Liver (tissue), 9 donors: ENCODE measurements around the gene SLC16A6. TPM values are rescaled to one million over a fixed set of nuclear protein-coding genes. Genes with fewer than 3 reads are reported as not detected.

Experiments used
- DNase-seq: peaks from one replicate; pipeline ENCODE4 v3.0.0-alpha.2; 2017; ENCODE audit warnings: low spot score
- H3K27ac ChIP-seq, 2 donors: one replicate each; pipeline ENCODE4 v1.7.0; 2013; ENCODE audit warnings: inconsistent platforms in 2 of 2, low read length in 2 of 2, control low read depth in 1 of 2, low read depth in 1 of 2, mild to moderate bottlenecking in 1 of 2
- H3K27me3 ChIP-seq, 4 donors: one replicate each; pipeline versions ENCODE4 v1.6.1 to v1.7.0; 2013; ENCODE audit warnings: low read length in 3 of 4, inconsistent platforms in 1 of 4, mild to moderate bottlenecking in 1 of 4, moderate library complexity in 1 of 4; ENCODE audit not compliant: control insufficient read depth in 4 of 4, insufficient read depth in 4 of 4
- H3K36me3 ChIP-seq, 4 donors: one replicate each; pipeline versions ENCODE4 v1.6.1 to v1.7.0; 2013; ENCODE audit warnings: low read length in 3 of 4, mild to moderate bottlenecking in 3 of 4, low read depth in 1 of 4, moderate library complexity in 1 of 4; ENCODE audit not compliant: control insufficient read depth in 4 of 4, insufficient read depth in 3 of 4
- H3K4me1 ChIP-seq, 4 donors: one replicate each; pipeline versions ENCODE4 v1.6.1 to v1.7.0; 2013; ENCODE audit warnings: low read length in 3 of 4, mild to moderate bottlenecking in 3 of 4, moderate library complexity in 1 of 4; ENCODE audit not compliant: control insufficient read depth in 4 of 4, insufficient read depth in 4 of 4
- H3K4me3 ChIP-seq, 3 donors: one replicate each; pipeline versions ENCODE4 v1.6.1 to v1.7.0; 2013; ENCODE audit warnings: low read length in 3 of 3, control low read depth in 1 of 3, low read depth in 1 of 3, mild to moderate bottlenecking in 1 of 3
- H3K9ac ChIP-seq, 2 donors: one replicate each; pipeline ENCODE4 v1.7.0; 2013; ENCODE audit warnings: low read length in 2 of 2, mild to moderate bottlenecking in 2 of 2, moderate library complexity in 2 of 2, control low read depth in 1 of 2, low read depth in 1 of 2
- H3K9me3 ChIP-seq, 4 donors: one replicate each; pipeline versions ENCODE4 v1.6.1 to v1.7.0; 2013; ENCODE audit warnings: low read length in 3 of 4; ENCODE audit not compliant: control insufficient read depth in 4 of 4
- ATF3 ChIP-seq: IDR thresholded peaks from 2 replicates; pipeline ENCODE4 v1.6.1; 2016; ENCODE audit warnings: antibody characterized with exemption
- CTCF ChIP-seq: fragments of 150-350 bp; IDR thresholded peaks from 2 replicates; pipeline ENCODE4 v1.5.1; 2017; ENCODE audit warnings: improper control_type of control experiment, low read depth, low read length; ENCODE audit not compliant: missing input control
- EGR1 ChIP-seq, 2 donors: IDR thresholded peaks; 2 replicates each; pipeline ENCODE4 v1.6.1; 2016 to 2018; ENCODE audit warnings: antibody characterized with exemption in 2 of 2, low read depth in 2 of 2
- FOXA1 ChIP-seq: IDR thresholded peaks from 2 replicates; pipeline ENCODE4 v1.6.1; 2016; ENCODE audit warnings: antibody characterized with exemption
- FOXA2 ChIP-seq: IDR thresholded peaks from 2 replicates; pipeline ENCODE4 v1.6.1; 2016; ENCODE audit warnings: antibody characterized with exemption
- GABPA ChIP-seq, 2 donors: IDR thresholded peaks in 1 of 2; conservative IDR thresholded peaks in 1 of 2; 2 replicates each; pipeline ENCODE4 v1.6.1; 2016; ENCODE audit warnings: antibody characterized with exemption in 2 of 2, mild to moderate bottlenecking in 1 of 2, moderate library complexity in 1 of 2
- HNF4A ChIP-seq, 2 donors: conservative IDR thresholded peaks; 2 replicates each; pipeline ENCODE4 v1.6.1; 2016; ENCODE audit warnings: antibody characterized with exemption in 2 of 2, mild to moderate bottlenecking in 2 of 2
- HNF4G ChIP-seq: IDR thresholded peaks from 2 replicates; pipeline ENCODE4 v1.6.1; 2016; ENCODE audit warnings: antibody characterized with exemption
- JUND ChIP-seq, 2 donors: IDR thresholded peaks; 2 replicates each; pipeline ENCODE4 v1.6.1; 2016; ENCODE audit warnings: antibody characterized with exemption in 2 of 2
- NR2F2 ChIP-seq: IDR thresholded peaks from 2 replicates; pipeline ENCODE4 v1.6.1; 2016; ENCODE audit warnings: antibody characterized with exemption
- RAD21 ChIP-seq, 2 donors: IDR thresholded peaks; 2 replicates each; pipeline ENCODE4 v1.6.1; 2016; ENCODE audit warnings: antibody characterized with exemption in 2 of 2, mild to moderate bottlenecking in 2 of 2
- REST ChIP-seq: IDR thresholded peaks from 2 replicates; pipeline ENCODE4 v1.6.1; 2016; ENCODE audit warnings: antibody characterized with exemption, mild to moderate bottlenecking
- RXRA ChIP-seq, 2 donors: IDR thresholded peaks; 2 replicates each; pipeline ENCODE4 v1.6.1; 2017 to 2018; ENCODE audit warnings: antibody characterized with exemption in 2 of 2, mild to moderate bottlenecking in 1 of 2
- SP1 ChIP-seq: IDR thresholded peaks from 2 replicates; pipeline ENCODE4 v1.6.1; 2018; ENCODE audit warnings: antibody characterized with exemption, mild to moderate bottlenecking
- TAF1 ChIP-seq: conservative IDR thresholded peaks from 2 replicates; pipeline ENCODE4 v1.6.1; 2016; ENCODE audit warnings: antibody characterized with exemption, mild to moderate bottlenecking
- YY1 ChIP-seq: IDR thresholded peaks from 2 replicates; pipeline ENCODE4 v1.6.1; 2016; ENCODE audit warnings: antibody characterized with exemption, mild to moderate bottlenecking
- ZBTB33 ChIP-seq: IDR thresholded peaks from 2 replicates; pipeline ENCODE4 v1.6.1; 2016; ENCODE audit warnings: antibody characterized with exemption
- WGBS: extraction: QIAGEN DNeasy Blood & Tissue Kit; methylation state at CpG from one replicate; pipeline ENCODE4 v1.1.7; 2013; 5-methylcytosine and 5-hydroxymethylcytosine counted together
- polyA plus RNA-seq, 2 donors: library from polyadenylated mRNA; stranded (reverse) in 1 of 2; unstranded in 1 of 2; fragments of 200-250 nt in 1 of 2; fragments of >200 nt in 1 of 2; fragmentation: Nextera tagmentation in 1 of 2; extraction: Ambion mirVana in 1 of 2; gene quantifications; one replicate each; pipeline versions ENCODE4 v1.2.1 to v1.2.3, GENCODE V29; 2013 to 2015
- total RNA-seq, 2 donors: library from RNA; depleted of rRNA; stranded (reverse); fragments of >200 nt; gene quantifications; one replicate each; pipeline ENCODE4 v1.2.3, GENCODE V29; 2014
- TF ChIP-seq, protein P1 (sequence below): IDR thresholded peaks from 2 replicates; pipeline ENCODE4 v1.6.1; 2016; ENCODE audit warnings: antibody characterized with exemption
- donor health status: healthy.
- donor health status: healthy.
- donor health status: healthy.
- donor health status: healthy.
- donor health status: healthy.

The SLC16A6 gene
- total and polyA plus RNA-seq, 4 donors, result 0.11 to 0.92 (median 0.59) TPM

DNA sequence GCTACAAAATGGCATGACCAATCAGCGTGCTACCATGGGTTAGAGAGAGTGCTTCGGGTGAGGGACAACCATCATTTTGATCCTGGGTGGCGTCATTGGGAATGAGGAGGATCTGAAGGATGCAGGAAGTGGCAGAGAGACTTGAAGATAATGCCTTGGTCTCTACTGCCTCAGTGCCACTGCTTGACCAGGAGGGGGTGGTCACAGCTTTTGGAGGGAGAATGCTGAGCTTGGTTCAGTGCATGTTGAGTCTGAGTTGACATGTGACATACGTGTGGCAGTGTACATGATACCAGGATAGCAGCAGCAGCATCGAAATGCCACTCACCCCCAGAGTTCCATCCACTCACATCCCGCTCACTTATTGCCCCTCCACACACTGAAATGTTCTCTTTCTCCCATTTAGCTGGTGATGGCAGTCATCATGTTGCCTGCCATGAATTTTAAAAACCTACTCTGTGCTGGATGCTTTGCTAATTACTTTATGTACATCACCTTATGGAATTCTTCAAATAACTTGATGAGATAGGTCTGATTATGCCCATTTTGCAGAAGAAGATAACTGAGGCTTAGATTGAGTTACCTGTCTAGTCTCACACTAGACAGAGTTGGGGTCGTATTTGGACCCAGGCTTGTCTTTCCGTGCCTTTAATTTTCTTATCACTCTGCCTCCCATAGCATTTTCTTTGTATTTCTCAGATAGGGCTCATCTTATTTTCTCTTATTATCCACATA, 37.1 kb upstream of the SLC16A6 start:
- Histone ChIP-seq H3K27me3 (no peaks in the 10 kb centered on the region), H3K4me1 (no peaks in the 10 kb centered on the region), H3K27ac (no peak overlapping the region), H3K36me3 (no peaks in the 10 kb centered on the region), H3K9ac (no peak overlapping the region), H3K9me3 (peaks cover 0 to 2% (median under 1%) of the 10 kb centered on the region in 4 donors), H3K4me3 (no peak overlapping the region)
- no peak for TF ChIP-seq FOXA2
- TF ChIP-seq FOXA1, result no peak
- TF ChIP-seq GABPA (IDR thresholded peaks at IDR 0.05 in 1 of 2, conservative IDR thresholded peaks at IDR 0.05 in 1 of 2), result no peak
- TF ChIP-seq TAF1, result no peak
- no peak for TF ChIP-seq YY1
- no peak for TF ChIP-seq NR2F2
- TF ChIP-seq RAD21 (IDR thresholded peaks at IDR 0.05), result peak in 1 of 2 donors; percentile 45
- DNase-seq, result no peak
- 94% methylated on average over 8 of the region's 8 CpGs for WGBS

DNA sequence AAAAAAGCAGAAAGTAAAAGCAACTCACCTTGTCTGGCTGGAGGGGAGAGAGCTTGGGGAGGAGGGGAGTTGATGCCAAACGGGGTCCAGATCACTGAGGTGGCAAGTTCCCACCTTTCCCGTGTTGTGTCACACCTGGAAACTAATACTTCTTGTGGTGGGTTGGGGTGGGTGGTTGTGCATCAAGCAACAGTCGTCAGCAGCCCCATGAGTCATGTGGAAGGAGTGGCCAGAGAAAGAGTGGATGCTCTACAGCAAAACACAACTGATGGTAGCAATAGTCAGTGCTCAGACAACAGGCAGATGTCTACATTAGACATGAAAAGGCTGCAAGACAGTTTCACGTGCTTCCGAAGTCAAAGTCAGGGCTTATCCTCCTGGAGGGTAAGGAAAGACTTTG, 35.8 kb upstream of the SLC16A6 start:
- Histone ChIP-seq H3K4me3 (no peak overlapping the region), H3K27ac (no peak overlapping the region), H3K27me3 (no peaks in the 10 kb centered on the region), H3K9ac (no peak overlapping the region), H3K4me1 (no peaks in the 10 kb centered on the region), H3K9me3 (peaks cover 0 to 2% (median 0%) of the 10 kb centered on the region in 4 donors), H3K36me3 (no peaks in the 10 kb centered on the region)
- no peak for TF ChIP-seq ZBTB33
- no peak for TF ChIP-seq JUND (IDR thresholded peaks at IDR 0.05)
- TF ChIP-seq CTCF, result no peak
- no peak for TF ChIP-seq SP1
- TF ChIP-seq REST, result no peak
- no peak for TF ChIP-seq NR2F2
- no peak for TF ChIP-seq EGR1 (IDR thresholded peaks at IDR 0.05; ENCODE audit: low read depth in 2 of 2)
- TF ChIP-seq RAD21 (IDR thresholded peaks at IDR 0.05), result no peak
- TF ChIP-seq YY1, result no peak
- no peak for TF ChIP-seq GABPA (IDR thresholded peaks at IDR 0.05 in 1 of 2, conservative IDR thresholded peaks at IDR 0.05 in 1 of 2)
- no peak for TF ChIP-seq RXRA (IDR thresholded peaks at IDR 0.05)
- TF ChIP-seq HNF4G, result no peak
- TF ChIP-seq TAF1, result no peak
- no peak for TF ChIP-seq ATF3
- TF ChIP-seq HNF4A (conservative IDR thresholded peaks at IDR 0.05), result no peak
- no peak for TF ChIP-seq FOXA1
- TF ChIP-seq, protein P1, sequence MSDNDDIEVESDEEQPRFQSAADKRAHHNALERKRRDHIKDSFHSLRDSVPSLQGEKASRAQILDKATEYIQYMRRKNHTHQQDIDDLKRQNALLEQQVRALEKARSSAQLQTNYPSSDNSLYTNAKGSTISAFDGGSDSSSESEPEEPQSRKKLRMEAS, result no peak
- no peak for TF ChIP-seq FOXA2
- 93% methylated on average over 5 of the region's 5 CpGs for WGBS
- no peak for DNase-seq
